Stimulated activated CD8-positive, alpha-beta memory T cell treated with anti-CD3 and anti-CD28 coated beads, Interleukin-7, amount 100 ng/mL, for 1 hour (primary cell): ENCODE results near the gene IL3RA.
"Not testable (repeated sequence)": the region's sequence is repeated elsewhere in the genome, so short reads cannot be mapped to it uniquely, and the experiment has no call there.

Experiments used
- DNase-seq, 2 donors: peaks; one replicate each; pipeline ENCODE4 v3.0.0-alpha.2; 2020; ENCODE audit warnings: low read depth in 2 of 2

The IL3RA gene

DNA sequence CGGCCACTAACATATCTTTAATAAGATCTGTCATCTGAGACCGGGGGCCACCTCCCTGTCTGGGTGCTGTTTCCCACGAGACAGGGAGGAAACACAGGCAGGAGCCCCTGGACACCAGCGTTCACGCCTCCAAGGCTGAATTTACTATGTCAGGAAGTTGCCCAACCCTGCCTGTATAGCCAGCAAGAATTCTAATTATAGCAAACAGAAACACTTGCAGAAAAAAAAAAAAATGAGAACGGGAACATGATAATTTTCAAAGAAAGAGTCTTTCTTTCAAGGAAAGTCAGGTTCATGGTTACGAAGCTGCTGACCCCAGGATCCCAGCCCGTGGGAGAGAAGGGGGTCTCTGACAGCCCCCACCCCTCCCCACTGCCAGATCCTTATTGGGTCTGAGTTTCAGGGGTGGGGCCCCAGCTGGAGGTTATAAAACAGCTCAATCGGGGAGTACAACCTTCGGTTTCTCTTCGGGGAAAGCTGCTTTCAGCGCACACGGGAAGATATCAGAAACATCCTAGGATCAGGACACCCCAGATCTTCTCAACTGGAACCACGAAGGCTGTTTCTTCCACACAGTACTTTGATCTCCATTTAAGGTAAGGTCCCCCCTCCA lies at the start of gene IL3RA:
Gene IL3RA (plus strand): TSS at position 455 of the 613 bp plus-strand sequence. CDS start 4,981 bp downstream, outside the sequence.
- DNase-seq, result no peak

- DNase-seq, result no peak
Measured at GRCh38 chrX:1289535-1289934, 47.0 kb upstream of the IL3RA start.

GRCh38 chrX:1291110-1291740 lies 45.4 kb upstream of the IL3RA start:
- no peak for DNase-seq

GRCh38 chrX:1292575-1293290 lies 43.9 kb upstream of the IL3RA start:
- DNase-seq, result no peak

- no peak for DNase-seq
Measured at GRCh38 chrX:1294301-1295067, 42.1 kb upstream of the IL3RA start.

DNA sequence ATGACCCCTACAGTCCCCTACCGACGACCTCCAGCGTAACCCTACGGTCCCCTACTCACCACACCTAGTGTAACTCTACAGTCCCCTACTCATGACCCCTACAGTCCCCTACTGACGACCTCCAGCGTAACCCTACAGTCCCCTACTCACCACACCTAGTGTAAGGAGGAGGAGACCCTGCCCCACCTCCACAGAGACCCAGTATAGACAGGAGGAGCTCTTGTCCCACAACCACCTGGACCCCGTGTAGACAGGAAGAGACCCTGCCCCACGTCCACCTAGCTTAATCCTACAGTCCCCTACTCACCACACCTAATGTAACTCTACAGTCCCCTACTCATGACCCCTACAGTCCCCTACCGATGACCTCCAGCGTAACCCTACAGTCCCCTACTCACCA lies 41.0 kb upstream of the IL3RA start:
- no peak for DNase-seq

GRCh38 chrX:1297591-1297990 lies 39.0 kb upstream of the IL3RA start:
- DNase-seq, result not testable (repeated sequence)

- DNase-seq, result no peak
Measured at GRCh38 chrX:1300449-1300848, 36.1 kb upstream of the IL3RA start.

DNA sequence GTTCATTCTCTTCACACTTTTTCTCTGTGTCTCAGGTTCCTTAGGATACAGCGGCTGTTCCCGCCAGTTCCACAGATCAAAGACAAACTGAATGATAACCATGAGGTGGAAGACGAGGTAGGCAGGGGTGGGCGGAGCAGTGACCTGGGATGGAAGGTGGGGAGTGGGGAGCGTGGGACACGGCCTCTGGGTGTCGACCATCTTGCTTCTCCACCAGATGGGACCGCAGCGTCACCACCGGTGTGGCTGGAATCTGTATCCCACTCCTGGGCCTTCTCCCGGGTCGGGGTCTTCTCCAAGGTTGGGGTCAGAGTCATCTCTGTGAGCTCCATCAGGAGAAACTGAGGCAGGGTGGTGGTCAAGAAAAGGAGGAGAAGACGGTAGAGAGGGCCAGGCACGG lies 31.2 kb upstream of the IL3RA start:
- no peak for DNase-seq

DNA sequence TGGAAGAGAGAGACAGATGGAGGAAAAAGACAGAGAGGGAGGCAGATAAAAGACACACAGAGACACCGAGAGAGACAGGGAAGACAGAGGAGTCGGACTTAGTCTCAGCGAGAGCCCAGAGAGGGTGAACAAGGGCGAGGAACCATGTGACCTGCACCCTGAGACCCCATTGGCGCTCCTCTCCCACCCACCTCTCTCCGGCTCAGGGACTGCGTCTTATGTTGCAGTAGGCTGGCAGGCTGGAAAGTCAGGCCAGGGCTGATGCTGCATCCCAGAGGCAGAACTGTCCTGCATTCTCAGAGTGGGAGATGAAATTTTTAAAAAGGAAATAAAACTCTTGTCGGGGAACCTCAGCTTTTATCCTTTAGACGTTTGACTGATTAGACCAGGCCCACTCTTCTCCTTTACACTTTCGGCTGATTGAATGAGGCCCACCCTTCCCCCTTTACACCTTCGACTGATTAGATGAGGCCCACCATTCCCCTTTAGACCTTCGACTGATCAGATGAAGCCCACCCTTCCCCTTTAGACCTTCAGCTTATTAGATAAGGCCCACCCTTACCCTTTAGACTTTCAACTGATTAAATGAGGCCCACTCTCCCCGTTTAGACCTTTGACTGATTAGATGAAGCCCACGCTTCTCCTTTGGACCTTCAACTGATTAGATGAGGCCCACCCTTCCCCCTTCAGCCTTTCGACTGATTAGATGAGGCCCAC lies 29.5 kb upstream of the IL3RA start:
- no peak for DNase-seq

DNA sequence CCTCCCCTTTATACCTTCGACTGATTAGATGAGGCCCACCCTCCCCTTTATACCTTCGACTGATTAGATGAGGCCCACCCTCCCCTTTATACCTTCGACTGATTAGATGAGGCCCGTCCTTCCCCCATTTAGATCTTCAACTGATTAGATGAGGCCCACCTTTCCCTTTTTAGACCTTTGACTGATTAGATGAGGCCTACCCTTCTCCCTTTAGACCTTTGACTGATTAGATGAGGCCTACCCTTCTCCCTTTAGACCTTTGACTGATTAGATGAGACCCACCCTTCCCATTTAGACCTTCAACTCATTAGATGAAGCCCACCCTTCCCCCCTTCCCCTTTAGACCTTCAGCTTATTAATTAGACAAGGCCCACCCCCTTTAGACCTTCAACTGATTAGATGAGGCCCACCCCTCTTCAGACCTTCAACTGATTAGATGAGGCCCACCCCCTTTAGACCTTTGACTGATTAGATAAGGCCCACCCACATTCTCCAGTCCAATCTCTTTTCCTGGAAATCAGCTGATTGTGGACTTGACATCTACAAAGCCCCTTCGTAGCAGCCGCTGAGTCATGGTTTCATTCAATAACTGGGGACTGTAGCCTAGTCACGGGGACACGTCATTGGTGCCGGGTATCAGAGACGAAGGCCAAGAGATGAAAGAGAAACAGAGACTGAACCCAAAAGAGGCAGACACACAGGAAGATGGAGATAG lies 28.8 kb upstream of the IL3RA start:
- no peak for DNase-seq

DNA sequence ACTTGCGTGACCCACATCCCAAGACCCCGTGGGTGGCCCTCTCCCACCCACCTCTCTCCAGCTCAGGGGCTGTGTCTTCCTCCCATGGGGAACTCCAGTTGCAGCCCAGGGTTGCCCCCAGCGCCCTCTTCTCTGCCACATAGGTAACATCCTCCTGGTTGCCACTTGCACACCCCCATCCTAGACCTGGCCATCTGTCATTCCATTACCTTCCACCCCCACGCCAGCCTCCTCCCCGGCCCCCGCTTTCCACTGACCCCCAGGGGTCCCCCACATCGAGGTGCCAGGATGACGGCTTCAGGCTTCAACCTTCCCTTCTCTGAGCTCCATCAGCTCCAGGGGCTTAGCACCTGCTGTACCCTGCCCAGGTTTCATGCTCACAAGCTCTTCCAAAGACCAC lies 28.1 kb upstream of the IL3RA start:
- no peak for DNase-seq

DNA sequence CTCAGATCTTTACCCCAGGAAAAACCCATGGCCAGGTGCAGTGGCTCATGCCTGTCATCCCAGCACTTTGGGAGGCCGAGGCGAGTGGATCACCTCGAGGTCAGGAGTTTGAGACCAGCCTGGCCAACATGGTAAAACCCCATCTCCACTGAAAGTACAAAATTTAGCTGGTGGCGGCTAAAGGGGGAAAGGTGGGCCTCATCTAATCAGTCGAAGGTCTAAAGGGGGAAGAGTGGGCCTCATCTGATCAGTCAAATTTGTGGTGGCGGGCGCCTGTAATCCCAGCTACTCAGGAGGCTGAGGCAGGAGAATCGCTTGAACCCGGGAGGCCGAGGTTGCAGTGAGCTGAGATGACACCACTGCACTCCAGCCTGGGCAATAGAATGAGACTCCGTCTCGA lies 27.7 kb upstream of the IL3RA start:
- not testable (repeated sequence) for DNase-seq

DNA sequence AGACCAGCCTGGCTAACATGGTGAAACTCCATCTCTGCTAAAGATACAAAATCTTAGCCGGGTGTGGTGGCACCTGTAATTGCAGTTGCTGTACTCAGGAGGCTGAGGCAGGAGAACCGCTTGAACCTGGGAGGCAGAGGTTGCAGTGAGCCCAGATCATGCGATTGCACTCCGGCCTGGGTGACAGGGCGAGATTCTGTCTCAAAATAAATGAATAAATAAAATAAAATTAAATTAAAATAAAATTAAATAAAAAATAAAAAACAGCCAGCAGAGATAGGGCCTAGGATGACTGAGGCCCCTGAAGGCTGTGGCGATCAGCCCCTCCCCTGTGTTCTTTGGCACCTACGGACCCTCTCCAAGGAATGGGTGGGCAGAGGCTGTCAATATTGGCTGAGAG lies 22.8 kb upstream of the IL3RA start:
- DNase-seq, result no peak

DNA sequence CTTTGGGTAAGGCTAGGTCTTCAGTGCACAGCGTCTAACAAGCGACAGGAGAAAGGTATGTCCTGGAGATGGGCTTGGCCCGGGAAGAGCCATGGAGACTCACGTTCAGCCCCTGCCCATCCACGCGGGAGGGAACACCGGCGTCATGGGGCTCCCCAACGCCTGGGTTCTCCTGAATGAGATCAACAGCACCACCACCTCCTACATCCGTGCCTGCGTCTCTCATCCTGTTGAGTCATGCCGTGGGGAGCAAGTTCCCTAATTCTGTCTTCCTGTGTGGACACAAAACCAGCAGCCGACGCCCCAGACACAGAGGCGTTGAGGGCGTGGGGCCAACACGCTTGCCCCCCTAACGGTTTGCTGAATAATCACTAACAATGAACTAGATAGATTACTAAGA lies 20.1 kb upstream of the IL3RA start:
- no peak for DNase-seq

- DNase-seq, result no peak
Measured at GRCh38 chrX:1321674-1322073, 14.9 kb upstream of the IL3RA start.

DNA sequence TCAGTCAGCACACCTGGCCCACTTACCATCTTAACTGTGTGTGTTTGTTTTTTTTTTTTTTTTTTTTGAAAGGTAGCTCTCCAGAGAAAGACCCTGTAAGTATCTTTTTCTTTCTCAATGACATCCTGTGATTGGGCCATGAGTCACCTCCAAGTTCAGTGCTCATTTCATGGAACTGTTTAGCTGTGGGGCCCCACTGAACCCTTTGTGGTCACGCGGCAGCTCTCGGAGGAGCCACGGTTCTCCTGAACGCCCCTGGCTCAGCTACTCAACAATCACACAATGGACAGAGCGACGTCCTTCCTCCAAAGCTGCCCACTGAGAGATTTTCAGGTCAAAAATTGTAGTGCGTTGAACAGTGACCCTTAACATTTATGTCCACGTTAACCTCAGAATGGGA lies 14.2 kb upstream of the IL3RA start:
- DNase-seq, result no peak

DNA sequence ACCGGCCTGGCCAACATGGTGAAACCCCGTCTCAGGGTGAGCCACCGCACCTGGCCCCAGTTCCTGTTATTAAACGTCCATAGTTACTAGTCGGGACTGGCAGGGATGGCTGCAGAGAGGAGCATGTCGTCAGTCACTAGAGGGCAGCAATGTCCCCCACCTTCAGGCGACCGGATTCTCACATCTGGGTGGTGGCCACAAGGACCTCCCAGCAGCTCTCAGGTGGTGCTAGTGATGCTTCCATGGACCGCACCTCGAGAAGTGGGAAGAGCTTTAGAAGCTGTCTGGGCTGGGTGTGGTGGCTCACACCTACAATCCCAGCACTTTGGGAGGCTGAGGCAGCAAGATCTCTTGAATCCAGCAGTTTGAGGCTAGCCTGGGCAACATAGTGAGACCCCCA lies 13.3 kb upstream of the IL3RA start:
- DNase-seq, result peak in 1 of 2 donors; percentile 19

DNA sequence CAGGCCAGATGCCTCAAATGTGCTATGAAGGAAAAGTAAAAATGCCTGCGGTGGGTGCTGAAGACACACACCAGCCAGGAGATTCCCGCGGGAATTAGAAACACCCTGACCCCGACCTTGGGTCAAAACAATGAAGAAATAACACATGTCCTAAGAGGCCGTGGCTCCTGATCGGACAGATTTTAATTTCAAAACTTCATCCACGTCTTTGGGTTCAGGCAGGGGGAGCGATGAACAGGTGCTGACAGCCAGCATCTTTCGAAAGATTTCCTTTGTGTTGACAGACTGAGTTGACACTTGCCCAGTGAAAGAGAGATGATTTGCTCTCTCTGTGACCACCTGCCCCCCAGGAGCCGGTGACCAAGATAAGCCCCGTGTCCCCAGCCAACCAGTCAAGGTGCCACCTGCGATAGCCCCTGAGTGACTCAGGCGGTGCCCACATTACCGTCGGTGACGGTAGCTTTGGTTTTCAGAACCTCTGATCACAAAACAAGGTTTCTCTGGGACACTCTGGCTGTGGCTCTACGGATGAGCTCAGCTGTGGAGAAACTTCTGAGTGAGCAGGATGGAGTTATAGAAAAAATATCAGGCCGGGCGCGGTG lies 11.0 kb upstream of the IL3RA start:
- no peak for DNase-seq

DNA sequence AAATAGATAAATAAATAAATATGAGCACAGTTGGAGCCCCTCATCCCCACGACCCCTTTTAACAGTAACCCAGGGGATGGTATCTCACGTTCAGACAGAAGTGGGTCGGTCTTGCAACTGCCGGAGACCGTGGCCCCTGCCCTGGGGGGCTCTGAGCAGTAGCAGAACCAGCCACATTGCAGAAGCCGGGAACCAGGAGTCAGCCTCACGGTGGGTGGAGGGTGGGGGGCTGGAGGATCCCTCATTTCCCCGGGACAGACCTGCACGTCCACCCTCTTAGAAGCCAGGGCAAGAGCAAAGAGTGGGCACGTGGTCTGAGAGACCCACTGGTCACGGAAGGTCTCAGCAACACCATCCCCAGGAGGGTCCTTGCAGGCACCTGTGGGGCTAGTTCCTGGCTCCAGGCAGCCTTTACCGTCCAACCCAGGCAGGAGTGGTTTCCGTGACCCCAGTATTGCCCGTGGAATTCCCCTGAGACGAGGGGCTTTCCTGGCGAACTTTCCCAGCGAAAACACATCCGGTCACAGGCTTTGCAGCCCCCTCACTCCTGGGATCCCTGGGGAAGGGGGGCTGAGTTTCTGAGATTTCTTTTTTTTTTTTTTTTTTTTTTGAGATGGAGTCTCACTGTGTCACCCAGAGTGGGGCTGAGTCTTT lies 8.8 kb upstream of the IL3RA start:
- DNase-seq, result no peak
